Muscle of leg (tissue), 11 donors: ENCODE data around the gene SPATS1. TPM values are rescaled to one million over a fixed set of nuclear protein-coding genes. Genes with fewer than 3 reads are reported as not detected.

Source experiments
- DNase-seq: peaks from one replicate; pipeline ENCODE4 v3.0.0; 2013
- H3K27ac ChIP-seq: one replicate; pipeline ENCODE4 v1.5.1; 2013; ENCODE audit warnings: mild to moderate bottlenecking, low read length, control low read depth
- H3K27me3 ChIP-seq: one replicate; pipeline ENCODE4 v1.6.1; 2013; ENCODE audit warnings: low read length; ENCODE audit not compliant: control insufficient read depth, insufficient read depth
- H3K36me3 ChIP-seq: one replicate; pipeline ENCODE4 v1.6.1; 2013; ENCODE audit warnings: low read length; ENCODE audit not compliant: control insufficient read depth, insufficient read depth
- H3K4me1 ChIP-seq: one replicate; pipeline ENCODE4 v1.6.1; 2013; ENCODE audit warnings: low read length; ENCODE audit not compliant: control insufficient read depth, insufficient read depth
- H3K4me3 ChIP-seq: one replicate; pipeline ENCODE4 v1.5.1; 2013; ENCODE audit warnings: low read length, control low read depth
- H3K9me3 ChIP-seq: replicated peaks from 2 replicates; pipeline ENCODE4 v1.6.1; 2013; ENCODE audit warnings: low read depth, low read length; ENCODE audit not compliant: control insufficient read depth
- WGBS: methylation state at CpG from one replicate; pipeline ENCODE4 v1.1.5; 2013; ENCODE audit warnings: missing lambda C conversion rate; ENCODE audit not compliant: insufficient coverage; 5-methylcytosine and 5-hydroxymethylcytosine counted together
- polyA plus RNA-seq, 8 donors: library from polyadenylated mRNA; unstranded; fragments of 120-200 nt; gene quantifications; one replicate each; pipeline versions ENCODE4 v1.2.1 to v1.2.3, GENCODE V29; 2013; ENCODE audit warnings: inconsistent platforms in 1 of 8, low replicate concordance in 1 of 8; ENCODE audit not compliant: insufficient read length in 8 of 8, insufficient read depth in 1 of 8
- total RNA-seq: library from RNA; stranded (reverse); fragments of 120-200 nt; gene quantifications from one replicate; pipeline ENCODE4 v1.2.4, GENCODE V29; 2013

Gene SPATS1
- total and polyA plus RNA-seq, 9 donors = not detected

GRCh38 chr6:44301782-44302564 is 40.5 kb upstream of the SPATS1 start:
- peaks cover 67% of the 10 kb centered on the region for H3K36me3 ChIP-seq
- H3K4me1 ChIP-seq = peaks cover 10% of the 10 kb centered on the region
- no peak overlapping the region for H3K27ac ChIP-seq
- H3K27me3 ChIP-seq = peaks cover 20% of the 10 kb centered on the region
- no peak overlapping the region for H3K4me3 ChIP-seq
- WGBS = 92% methylated on average over 7 of the region's 14 CpGs
- no peak for DNase-seq
- H3K9me3 ChIP-seq = no peaks in the 10 kb centered on the region

- Histone ChIP-seq H3K4me3 (no peak overlapping the region), H3K27ac (no peak overlapping the region), H3K9me3 (no peaks in the 10 kb centered on the region), H3K36me3 (peaks cover 76% of the 10 kb centered on the region), H3K27me3 (peaks cover 12% of the 10 kb centered on the region), H3K4me1 (peaks cover 3% of the 10 kb centered on the region)
- no peak for DNase-seq
- WGBS = 84% methylated on average over 9 of the region's 12 CpGs
Observed at GRCh38 chr6:44302856-44303255, 39.6 kb upstream of the SPATS1 start.

GRCh38 chr6:44303842-44304241 is 38.6 kb upstream of the SPATS1 start:
- 96% methylated on average over 6 of the region's 6 CpGs for WGBS
- Histone ChIP-seq H3K9me3 (no peaks in the 10 kb centered on the region), H3K4me1 (no peaks in the 10 kb centered on the region), H3K36me3 (peaks cover 84% of the 10 kb centered on the region), H3K27me3 (peaks cover 2% of the 10 kb centered on the region), H3K4me3 (no peak overlapping the region), H3K27ac (no peak overlapping the region)
- DNase-seq = no peak

GRCh38 chr6:44304282-44305199 is 37.9 kb upstream of the SPATS1 start:
- H3K27me3 ChIP-seq = no peaks in the 10 kb centered on the region
- H3K4me3 ChIP-seq = no peak overlapping the region
- 80% methylated on average over 20 of the region's 25 CpGs for WGBS
- no peak overlapping the region for H3K27ac ChIP-seq
- H3K36me3 ChIP-seq = peaks cover 91% of the 10 kb centered on the region
- H3K9me3 ChIP-seq = no peaks in the 10 kb centered on the region
- H3K4me1 ChIP-seq = no peaks in the 10 kb centered on the region
- DNase-seq = no peak

GRCh38 chr6:44305200-44305725 is 37.2 kb upstream of the SPATS1 start:
- no peaks in the 10 kb centered on the region for H3K27me3 ChIP-seq
- 56% methylated on average over 3 of the region's 5 CpGs for WGBS
- H3K9me3 ChIP-seq = no peaks in the 10 kb centered on the region
- H3K36me3 ChIP-seq = peaks cover 94% of the 10 kb centered on the region
- DNase-seq = no peak
- H3K27ac ChIP-seq = no peak overlapping the region
- H3K4me1 ChIP-seq = no peaks in the 10 kb centered on the region
- H3K4me3 ChIP-seq = no peak overlapping the region

- Histone ChIP-seq H3K36me3 (peaks cover 94% of the 10 kb centered on the region), H3K27me3 (no peaks in the 10 kb centered on the region), H3K4me1 (no peaks in the 10 kb centered on the region), H3K27ac (no peak overlapping the region), H3K4me3 (no peak overlapping the region), H3K9me3 (no peaks in the 10 kb centered on the region)
- 87% methylated on average over 3 of the region's 8 CpGs for WGBS
- DNase-seq = no peak
Observed at GRCh38 chr6:44306710-44307109, 35.7 kb upstream of the SPATS1 start.

- no peak overlapping the region for H3K4me3 ChIP-seq
- no peaks in the 10 kb centered on the region for H3K9me3 ChIP-seq
- 93% methylated on average over 9 of the region's 10 CpGs for WGBS
- H3K4me1 ChIP-seq = peaks cover 5% of the 10 kb centered on the region
- H3K36me3 ChIP-seq = peaks cover 94% of the 10 kb centered on the region
- H3K27ac ChIP-seq = no peak overlapping the region
- no peaks in the 10 kb centered on the region for H3K27me3 ChIP-seq
- no peak for DNase-seq
Observed at GRCh38 chr6:44307217-44307616, 35.2 kb upstream of the SPATS1 start.

GRCh38 chr6:44309092-44309491 is 33.4 kb upstream of the SPATS1 start:
- no CpG with 5 or more reads among the region's 2 CpGs for WGBS
- DNase-seq = no peak
- Histone ChIP-seq H3K9me3 (no peaks in the 10 kb centered on the region), H3K36me3 (peaks cover 77% of the 10 kb centered on the region), H3K4me3 (no peak overlapping the region), H3K4me1 (peaks cover 8% of the 10 kb centered on the region), H3K27ac (no peak overlapping the region), H3K27me3 (no peaks in the 10 kb centered on the region)

GRCh38 chr6:44309631-44310030 is 32.8 kb upstream of the SPATS1 start:
- Histone ChIP-seq H3K4me1 (peaks cover 8% of the 10 kb centered on the region), H3K9me3 (no peaks in the 10 kb centered on the region), H3K27ac (no peak overlapping the region), H3K36me3 (peaks cover 72% of the 10 kb centered on the region), H3K27me3 (no peaks in the 10 kb centered on the region), H3K4me3 (no peak overlapping the region)
- no peak for DNase-seq

- Histone ChIP-seq H3K36me3 (peaks cover 66% of the 10 kb centered on the region), H3K27me3 (no peaks in the 10 kb centered on the region), H3K27ac (no peak overlapping the region), H3K9me3 (no peaks in the 10 kb centered on the region), H3K4me1 (peaks cover 8% of the 10 kb centered on the region), H3K4me3 (no peak overlapping the region)
- WGBS = 100% methylated on average over 1 of the region's 3 CpGs
- no peak for DNase-seq
Observed at GRCh38 chr6:44310241-44310640, 32.2 kb upstream of the SPATS1 start.
